HepG2 (cell line): ENCODE data around the gene ZSCAN21. TPM values are rescaled to one million over a fixed set of nuclear protein-coding genes. Genes with fewer than 3 reads are reported as not detected.

Experiments used
- AGO2 ChIP-seq: fragments of 200-400 bp; formaldehyde crosslinking; optimal IDR thresholded peaks from 2 replicates; pipeline ENCODE3; 2017; ENCODE audit warnings: mild to moderate bottlenecking, low read depth, low read length, moderate library complexity
- CENPX ChIP-seq: sonication (generic); formaldehyde crosslinking; IDR thresholded peaks from 2 replicates; pipeline ENCODE4 v1.9.0; 2021; ENCODE audit warnings: mild to moderate bottlenecking, missing genetic modification reagents, moderate library complexity
- ELF4 ChIP-seq: sonication (generic); formaldehyde crosslinking; IDR thresholded peaks from 2 replicates; pipeline ENCODE4 v1.5.0; 2020; ENCODE audit warnings: missing genetic modification reagents, mild to moderate bottlenecking, moderate library complexity, borderline replicate concordance
- ESRRA ChIP-seq: sonication (generic); formaldehyde crosslinking; IDR thresholded peaks from 2 replicates; pipeline ENCODE4 v1.5.1; 2020; ENCODE audit warnings: mild to moderate bottlenecking, low read depth, missing genetic modification reagents
- HNRNPH1 ChIP-seq: fragments of 200-400 bp; formaldehyde crosslinking; optimal IDR thresholded peaks from 2 replicates; pipeline ENCODE3; 2017; ENCODE audit warnings: mild to moderate bottlenecking, low read depth, low read length
- HNRNPL ChIP-seq: fragments of 200-400 bp; formaldehyde crosslinking; IDR thresholded peaks from 2 replicates; pipeline ENCODE4 v1.6.1; 2017; ENCODE audit warnings: mild to moderate bottlenecking, low read depth, low read length
- LCORL ChIP-seq, 2 experiments: fragments of 450-650 bp in 1 of 2; sonication (generic) in 1 of 2; formaldehyde crosslinking in 1 of 2; IDR thresholded peaks; 2 replicates each; pipeline versions ENCODE4 v1.5.0 to v1.6.1; 2017 to 2020; ENCODE audit warnings: antibody characterized with exemption in 1 of 2, missing genetic modification reagents in 1 of 2
- MED1 ChIP-seq: sonication (generic); formaldehyde crosslinking; IDR thresholded peaks from 2 replicates; pipeline ENCODE4 v1.4.0; 2020; ENCODE audit warnings: missing genetic modification reagents
- PAWR ChIP-seq: sonication (generic); formaldehyde crosslinking; IDR thresholded peaks from 2 replicates; pipeline ENCODE4 v1.4.0; 2020; ENCODE audit warnings: missing genetic modification reagents, mild to moderate bottlenecking, borderline replicate concordance
- RFXANK ChIP-seq: IDR thresholded peaks from 2 replicates; pipeline ENCODE4 v1.6.1; 2016
- SAP130 ChIP-seq: IDR thresholded peaks from 2 replicates; pipeline ENCODE4 v1.6.1; 2016; ENCODE audit warnings: low read depth
- ZBTB37 ChIP-seq: sonication (generic); formaldehyde crosslinking; IDR thresholded peaks from 2 replicates; pipeline ENCODE4 v1.4.0; 2020; ENCODE audit warnings: mild to moderate bottlenecking, missing genetic modification reagents
- ZKSCAN5 ChIP-seq: sonication (generic); formaldehyde crosslinking; IDR thresholded peaks from 2 replicates; pipeline ENCODE4 v1.5.1; 2020; ENCODE audit warnings: mild to moderate bottlenecking, missing genetic modification reagents
- ZMYM3 ChIP-seq: sonication (generic); formaldehyde crosslinking; IDR thresholded peaks from 2 replicates; pipeline ENCODE4 v1.5.1; 2020; ENCODE audit warnings: mild to moderate bottlenecking, missing genetic modification reagents
- ZNF124 ChIP-seq: sonication (generic); formaldehyde crosslinking; IDR thresholded peaks from 2 replicates; pipeline ENCODE4 v1.4.0; 2020; ENCODE audit warnings: missing genetic modification reagents
- ZNF687 ChIP-seq: sonication (generic); formaldehyde crosslinking; IDR thresholded peaks from 2 replicates; pipeline ENCODE4 v1.5.1; 2020; ENCODE audit warnings: mild to moderate bottlenecking, missing genetic modification reagents, moderate library complexity
- polyA plus RNA-seq, 8 experiments: library from polyadenylated mRNA; depleted of rRNA in 3 of 8; stranded (reverse) in 7 of 8; unstranded in 1 of 8; fragments of >200 nt; fragmentation: Illumina TruSeq in 4 of 8; extraction: Trizol in 4 of 8; gene quantifications; 2 replicates each; pipeline versions ENCODE4 v1.2.1 to v1.2.3, GENCODE V29; 2011 to 2016; ENCODE audit warnings: low read depth in 4 of 8, missing spikeins in 1 of 8, mixed read lengths in 1 of 8; ENCODE audit not compliant: insufficient read depth in 1 of 8
- total RNA-seq, 5 experiments: library from RNA; depleted of rRNA; stranded (reverse); fragments of >200 nt; fragmentation: Illumina TruSeq; extraction: Trizol; gene quantifications; 2 replicates each; pipeline ENCODE4 v1.2.3, GENCODE V29; 2016; ENCODE audit warnings: low read depth in 1 of 5
- TF ChIP-seq, protein P1 (sequence below): sonication (generic); formaldehyde crosslinking; IDR thresholded peaks from 2 replicates; pipeline ENCODE4 v1.4.0; 2020; ENCODE audit warnings: mild to moderate bottlenecking, missing genetic modification reagents
- TF ChIP-seq, protein P2 (sequence below): sonication (generic); formaldehyde crosslinking; IDR thresholded peaks from 2 replicates; pipeline ENCODE4; 2020; ENCODE audit warnings: missing genetic modification reagents, mild to moderate bottlenecking, borderline replicate concordance

ZSCAN21 gene
- total and polyA plus RNA-seq, 2 of the 13 experiments (the other 11 are each of a cell fraction or from before 2014, with no cell fraction given), result 7.0 to 10.0 TPM

- TF ChIP-seq ZNF687 (CRISPR knock-in tag) (peak; percentile 94), AGO2 (no peak), MED1 (CRISPR knock-in tag) (peak; percentile 97), ZMYM3 (CRISPR knock-in tag) (peak; percentile 85), SAP130 (peak; percentile 84), CENPX (no peak), RFXANK (CRISPR knock-in tag) (no peak), ELF4 (peak; percentile 79; the same call in 1 of the 2 replicates), ZKSCAN5 (no peak), ZBTB37 (CRISPR knock-in tag) (peak; percentile 96), HNRNPH1 (no peak), PAWR (CRISPR knock-in tag) (no peak), ESRRA (CRISPR knock-in tag) (peak; percentile 92), LCORL (IDR thresholded peaks at IDR 0.05) (peak; percentile 81), LCORL (CRISPR knock-in tag; IDR thresholded peaks at IDR 0.05) (peak; percentile 100), HNRNPL (peak; percentile 88), ZNF124 (peak; percentile 79; the same call in 1 of the 2 replicates)
- TF ChIP-seq, protein P1, sequence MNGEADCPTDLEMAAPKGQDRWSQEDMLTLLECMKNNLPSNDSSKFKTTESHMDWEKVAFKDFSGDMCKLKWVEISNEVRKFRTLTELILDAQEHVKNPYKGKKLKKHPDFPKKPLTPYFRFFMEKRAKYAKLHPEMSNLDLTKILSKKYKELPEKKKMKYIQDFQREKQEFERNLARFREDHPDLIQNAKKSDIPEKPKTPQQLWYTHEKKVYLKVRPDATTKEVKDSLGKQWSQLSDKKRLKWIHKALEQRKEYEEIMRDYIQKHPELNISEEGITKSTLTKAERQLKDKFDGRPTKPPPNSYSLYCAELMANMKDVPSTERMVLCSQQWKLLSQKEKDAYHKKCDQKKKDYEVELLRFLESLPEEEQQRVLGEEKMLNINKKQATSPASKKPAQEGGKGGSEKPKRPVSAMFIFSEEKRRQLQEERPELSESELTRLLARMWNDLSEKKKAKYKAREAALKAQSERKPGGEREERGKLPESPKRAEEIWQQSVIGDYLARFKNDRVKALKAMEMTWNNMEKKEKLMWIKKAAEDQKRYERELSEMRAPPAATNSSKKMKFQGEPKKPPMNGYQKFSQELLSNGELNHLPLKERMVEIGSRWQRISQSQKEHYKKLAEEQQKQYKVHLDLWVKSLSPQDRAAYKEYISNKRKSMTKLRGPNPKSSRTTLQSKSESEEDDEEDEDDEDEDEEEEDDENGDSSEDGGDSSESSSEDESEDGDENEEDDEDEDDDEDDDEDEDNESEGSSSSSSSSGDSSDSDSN (CRISPR knock-in tag), result peak; percentile 88
- TF ChIP-seq, protein P2, sequence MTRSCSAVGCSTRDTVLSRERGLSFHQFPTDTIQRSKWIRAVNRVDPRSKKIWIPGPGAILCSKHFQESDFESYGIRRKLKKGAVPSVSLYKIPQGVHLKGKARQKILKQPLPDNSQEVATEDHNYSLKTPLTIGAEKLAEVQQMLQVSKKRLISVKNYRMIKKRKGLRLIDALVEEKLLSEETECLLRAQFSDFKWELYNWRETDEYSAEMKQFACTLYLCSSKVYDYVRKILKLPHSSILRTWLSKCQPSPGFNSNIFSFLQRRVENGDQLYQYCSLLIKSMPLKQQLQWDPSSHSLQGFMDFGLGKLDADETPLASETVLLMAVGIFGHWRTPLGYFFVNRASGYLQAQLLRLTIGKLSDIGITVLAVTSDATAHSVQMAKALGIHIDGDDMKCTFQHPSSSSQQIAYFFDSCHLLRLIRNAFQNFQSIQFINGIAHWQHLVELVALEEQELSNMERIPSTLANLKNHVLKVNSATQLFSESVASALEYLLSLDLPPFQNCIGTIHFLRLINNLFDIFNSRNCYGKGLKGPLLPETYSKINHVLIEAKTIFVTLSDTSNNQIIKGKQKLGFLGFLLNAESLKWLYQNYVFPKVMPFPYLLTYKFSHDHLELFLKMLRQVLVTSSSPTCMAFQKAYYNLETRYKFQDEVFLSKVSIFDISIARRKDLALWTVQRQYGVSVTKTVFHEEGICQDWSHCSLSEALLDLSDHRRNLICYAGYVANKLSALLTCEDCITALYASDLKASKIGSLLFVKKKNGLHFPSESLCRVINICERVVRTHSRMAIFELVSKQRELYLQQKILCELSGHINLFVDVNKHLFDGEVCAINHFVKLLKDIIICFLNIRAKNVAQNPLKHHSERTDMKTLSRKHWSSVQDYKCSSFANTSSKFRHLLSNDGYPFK (CRISPR knock-in tag), result peak; percentile 68; the same call in 1 of the 2 replicates
Observed at GRCh38 chr7:100003711-100004661, 45.6 kb upstream of the ZSCAN21 start (continued).
